Suprapubic skin (tissue), 4 donors: ENCODE measurements around the gene HYI. TPM values are rescaled to one million over a fixed set of nuclear protein-coding genes. Genes with fewer than 3 reads are reported as not detected.

Experiments used
- DNase-seq, 2 donors: peaks; one replicate each; pipeline ENCODE4 v3.0.0-alpha.2; 2019; ENCODE audit warnings: low spot score in 2 of 2
- H3K27ac ChIP-seq: fragments of 200-600 bp; sonication (generic); one replicate; pipeline ENCODE4 v1.5.1; 2019
- H3K27me3 ChIP-seq: fragments of 200-600 bp; sonication (generic); one replicate; pipeline ENCODE4 v1.5.1; 2019
- H3K36me3 ChIP-seq: fragments of 200-600 bp; sonication (generic); one replicate; pipeline ENCODE4 v1.5.1; 2019
- H3K4me1 ChIP-seq: fragments of 200-600 bp; sonication (generic); one replicate; pipeline ENCODE4 v1.5.1; 2019
- H3K4me3 ChIP-seq: fragments of 200-600 bp; sonication (generic); one replicate; pipeline ENCODE4 v1.5.1; 2019; ENCODE audit warnings: mild to moderate bottlenecking
- H3K9me3 ChIP-seq: fragments of 200-600 bp; sonication (generic); one replicate; pipeline ENCODE4 v1.5.1; 2019
- CTCF ChIP-seq, 2 donors: fragments of 200-600 bp in 1 of 2; fragments of 450-650 bp in 1 of 2; sonication (generic) in 1 of 2; IDR thresholded peaks; one replicate each; pipeline ENCODE4 v1.5.1; 2016 to 2019; ENCODE audit warnings: antibody characterized with exemption in 2 of 2, mild to moderate bottlenecking in 1 of 2, moderate library complexity in 1 of 2
- EP300 ChIP-seq: sonication (generic); formaldehyde crosslinking; IDR thresholded peaks from one replicate; pipeline ENCODE4 v1.6.1; 2017; ENCODE audit warnings: antibody characterized with exemption
- POLR2A ChIP-seq, 2 donors: fragments of 450-650 bp; IDR thresholded peaks; one replicate each; pipeline ENCODE4 v1.6.1; 2017; ENCODE audit warnings: antibody characterized with exemption in 2 of 2, mild to moderate bottlenecking in 2 of 2, moderate library complexity in 2 of 2
- POLR2AphosphoS5 ChIP-seq, 3 donors: sonication (generic); formaldehyde crosslinking; IDR thresholded peaks; one replicate each; pipeline ENCODE4 v1.6.1; 2017; ENCODE audit warnings: antibody characterized with exemption in 3 of 3
- WGBS: methylation state at CpG from one replicate; pipeline ENCODE4 v1.1.5; 2018; 5-methylcytosine and 5-hydroxymethylcytosine counted together
- total RNA-seq, 4 donors: library from RNA; depleted of rRNA; stranded (reverse); fragments of >200 nt; gene quantifications; one replicate each; pipeline ENCODE4 v1.1.0, GENCODE V29; 2016

Gene HYI
- total RNA-seq, 4 donors from 2014 or later = 27.8 to 55.8 (median 39.5) TPM

DNA sequence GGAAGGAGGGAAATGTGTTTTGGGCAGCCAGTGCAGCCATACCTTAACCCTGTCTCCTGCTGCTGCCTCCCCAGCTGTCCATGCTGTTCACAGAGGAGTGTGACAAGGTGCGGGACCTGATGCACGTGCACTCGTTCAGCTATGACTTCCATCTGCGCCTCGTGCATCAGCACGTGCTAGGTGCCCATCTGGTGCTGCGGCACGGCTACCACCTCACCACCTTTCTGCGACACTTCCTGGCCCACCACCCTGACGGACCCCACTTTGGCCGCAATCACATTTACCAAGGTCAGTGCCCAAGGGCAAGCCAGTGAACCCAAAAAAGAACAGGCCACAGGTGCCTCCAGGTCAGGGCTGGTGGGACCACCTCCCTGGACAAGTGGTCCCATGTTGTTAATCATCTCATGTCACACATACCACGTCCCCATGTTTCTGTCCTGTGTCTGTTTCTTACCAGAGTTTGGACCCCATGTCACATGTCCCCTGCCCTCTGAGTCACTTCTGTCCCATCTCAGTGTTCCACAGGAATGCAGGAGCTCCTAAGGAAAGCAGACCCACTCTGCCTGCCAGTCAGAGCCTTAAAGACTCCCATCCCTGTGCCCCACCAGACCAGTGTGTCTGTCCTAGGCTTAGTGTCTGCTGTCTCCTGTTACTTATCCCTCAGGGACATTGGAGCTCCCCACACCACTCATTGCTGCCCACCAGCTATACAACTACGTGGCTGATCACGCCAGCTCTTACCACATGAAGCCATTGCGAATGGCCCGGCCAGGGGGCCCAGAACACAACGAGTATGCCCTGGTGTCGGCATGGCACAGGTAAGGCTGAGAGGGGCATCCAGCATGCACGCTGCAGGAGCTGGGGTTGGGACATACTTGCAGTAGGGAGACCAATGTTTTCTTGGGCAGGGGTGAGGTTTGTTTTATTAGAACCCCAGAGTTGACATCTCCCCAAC, 6.6 kb downstream of the HYI start:
- no peaks in the 10 kb centered on the region for H3K27me3 ChIP-seq
- no peaks in the 10 kb centered on the region for H3K4me1 ChIP-seq
- DNase-seq = peak; percentile 57 to 67
- no peak overlapping the region for H3K27ac ChIP-seq
- H3K4me3 ChIP-seq = no peak overlapping the region
- no peaks in the 10 kb centered on the region for H3K9me3 ChIP-seq
- TF ChIP-seq EP300 (no peak), POLR2A (IDR thresholded peaks at IDR 0.05) (no peak), CTCF (IDR thresholded peaks at IDR 0.05) (no peak), POLR2AphosphoS5 (IDR thresholded peaks at IDR 0.05) (no peak)
- H3K36me3 ChIP-seq = peaks cover 100% of the 10 kb centered on the region
- 90% methylated on average over 19 of the region's 19 CpGs for WGBS

DNA sequence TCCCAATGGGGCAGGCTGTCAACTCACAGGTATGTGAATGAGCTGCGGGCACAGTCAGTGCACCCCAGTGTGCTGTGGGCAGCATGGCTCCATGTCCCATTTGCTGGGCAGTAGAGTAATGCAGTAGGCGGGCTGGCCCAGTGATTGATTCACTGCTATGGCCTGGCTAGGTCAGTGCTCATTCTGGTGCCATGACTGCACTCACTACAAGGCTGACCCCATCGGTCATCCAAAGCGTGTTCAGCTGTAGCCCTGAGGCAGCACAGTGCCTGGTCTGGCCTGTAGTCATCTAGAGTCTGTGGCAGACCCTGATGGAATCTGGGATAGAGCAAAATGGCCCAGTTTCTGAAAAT, 7.4 kb downstream of the HYI start:
- no peaks in the 10 kb centered on the region for H3K4me1 ChIP-seq
- TF ChIP-seq CTCF (IDR thresholded peaks at IDR 0.05) (no peak), POLR2AphosphoS5 (IDR thresholded peaks at IDR 0.05) (no peak), EP300 (no peak), POLR2A (IDR thresholded peaks at IDR 0.05) (no peak)
- H3K4me3 ChIP-seq = no peak overlapping the region
- no peaks in the 10 kb centered on the region for H3K9me3 ChIP-seq
- peaks cover 100% of the 10 kb centered on the region for H3K36me3 ChIP-seq
- peak in 1 of 2 donors; percentile 30 for DNase-seq
- H3K27ac ChIP-seq = no peak overlapping the region
- WGBS = 100% methylated on average over 2 of the region's 4 CpGs
- no peaks in the 10 kb centered on the region for H3K27me3 ChIP-seq

DNA sequence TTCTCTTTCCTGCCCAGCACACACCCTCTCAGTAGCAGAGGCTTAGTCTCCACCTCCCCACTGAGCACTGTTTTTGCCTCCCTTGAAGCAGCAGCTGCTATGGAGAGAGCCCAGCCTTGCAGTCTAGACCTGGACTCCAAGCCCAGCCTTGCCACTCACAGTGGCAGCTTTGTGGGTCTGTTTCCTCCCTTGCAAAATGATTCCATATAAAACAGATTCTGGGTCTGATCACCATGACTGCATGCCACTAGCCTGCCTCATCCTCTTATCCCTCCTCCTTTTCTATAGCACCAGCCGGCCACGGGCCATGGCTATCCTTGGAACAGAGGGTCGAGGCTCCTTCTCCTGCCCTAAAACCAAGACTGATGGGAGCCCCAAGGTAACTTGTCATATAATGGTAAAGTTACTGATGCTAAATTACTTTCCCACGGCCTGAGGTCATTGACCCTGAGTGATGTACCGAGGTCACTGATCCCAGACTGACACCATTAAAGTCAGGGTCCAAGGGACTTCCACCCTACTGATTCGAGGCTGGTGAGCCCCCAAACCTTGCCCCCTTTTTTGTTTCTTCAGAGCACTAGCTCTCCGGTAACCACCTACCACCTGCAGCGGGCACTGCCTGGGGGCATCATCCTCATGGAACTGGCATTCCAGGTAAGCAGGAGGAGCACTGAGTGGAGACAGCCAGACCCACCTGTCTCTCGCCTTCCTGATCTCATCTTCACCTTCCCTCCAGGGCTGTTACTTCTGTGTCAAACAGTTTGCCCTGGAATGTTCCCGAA, 7.9 kb downstream of the HYI start:
- H3K27ac ChIP-seq = no peak overlapping the region
- no peaks in the 10 kb centered on the region for H3K4me1 ChIP-seq
- H3K36me3 ChIP-seq = peaks cover 100% of the 10 kb centered on the region
- DNase-seq = peak; percentile 49 to 67
- TF ChIP-seq POLR2A (IDR thresholded peaks at IDR 0.05) (no peak), CTCF (IDR thresholded peaks at IDR 0.05) (no peak), POLR2AphosphoS5 (IDR thresholded peaks at IDR 0.05) (no peak), EP300 (no peak)
- no peak overlapping the region for H3K4me3 ChIP-seq
- H3K9me3 ChIP-seq = no peaks in the 10 kb centered on the region
- 87% methylated on average over 9 of the region's 10 CpGs for WGBS
- H3K27me3 ChIP-seq = no peaks in the 10 kb centered on the region

DNA sequence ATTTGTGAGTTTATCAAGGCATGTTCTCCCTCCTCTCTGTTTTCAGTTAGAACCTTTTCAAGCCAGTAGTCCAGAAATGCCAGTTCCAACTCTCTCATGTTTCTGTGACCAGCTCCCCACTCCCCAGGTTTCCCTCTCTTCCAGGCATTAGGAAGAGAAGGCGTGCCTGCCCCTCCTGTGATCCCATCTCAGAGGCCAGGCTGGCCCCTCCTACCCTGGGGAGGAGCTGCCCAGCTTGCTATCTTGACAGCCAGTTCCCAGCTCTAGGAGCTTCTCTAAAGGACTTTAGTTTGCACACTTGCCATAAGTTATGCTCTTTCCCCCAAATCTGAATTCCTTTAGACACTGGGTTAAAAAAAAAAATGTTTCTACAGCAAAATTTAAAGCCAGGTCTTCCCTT, 8.9 kb downstream of the HYI start:
- Histone ChIP-seq H3K4me1 (no peaks in the 10 kb centered on the region), H3K4me3 (no peak overlapping the region), H3K27me3 (no peaks in the 10 kb centered on the region), H3K36me3 (peaks cover 100% of the 10 kb centered on the region), H3K27ac (no peak overlapping the region), H3K9me3 (no peaks in the 10 kb centered on the region)
- TF ChIP-seq EP300 = no peak
- TF ChIP-seq CTCF (IDR thresholded peaks at IDR 0.05) = no peak
- no peak for TF ChIP-seq POLR2AphosphoS5 (IDR thresholded peaks at IDR 0.05)
- no peak for TF ChIP-seq POLR2A (IDR thresholded peaks at IDR 0.05)
- WGBS = 73% methylated on average over 1 of the region's 1 CpG
- DNase-seq = peak in 1 of 2 donors; percentile 35
